AG10803 (cell line): ENCODE measurements around the gene MGMT.

ENCODE experiments used
- DNase-seq: peaks from one replicate; pipeline ENCODE4 v3.0.0; 2010; ENCODE audit warnings: low read depth
- H3K4me3 ChIP-seq: 2 replicates; pipeline ENCODE4 v1.5.1; 2011; ENCODE audit warnings: mild to moderate bottlenecking, low read length, control low read depth
- CTCF ChIP-seq: conservative IDR thresholded peaks from 2 replicates; pipeline ENCODE4 v1.5.1; 2011; ENCODE audit warnings: mild to moderate bottlenecking, low read length, control low read depth, inconsistent platforms

The MGMT gene

GRCh38 chr10:129772468-129773358, 305.7 kb downstream of the MGMT start:
- no peak for DNase-seq
- TF ChIP-seq CTCF, result no peak
- H3K4me3 ChIP-seq, result no peak overlapping the region

- TF ChIP-seq CTCF, result no peak
- H3K4me3 ChIP-seq, result no peak overlapping the region
- no peak for DNase-seq
These were observed 306.4 kb downstream of the MGMT start for GRCh38 chr10:129773359-129773990.

GRCh38 chr10:129774082-129774735, 307.2 kb downstream of the MGMT start:
- TF ChIP-seq CTCF, result no peak
- H3K4me3 ChIP-seq, result no peak overlapping the region
- no peak for DNase-seq

GRCh38 chr10:129774736-129775401, 307.8 kb downstream of the MGMT start:
- TF ChIP-seq CTCF, result no peak
- H3K4me3 ChIP-seq, result no peak overlapping the region
- no peak for DNase-seq

- DNase-seq, result no peak
- no peak overlapping the region for H3K4me3 ChIP-seq
- no peak for TF ChIP-seq CTCF
These were observed 308.6 kb downstream of the MGMT start for GRCh38 chr10:129775681-129776080.

GRCh38 chr10:129777687-129778086, 310.6 kb downstream of the MGMT start:
- no peak for DNase-seq
- TF ChIP-seq CTCF, result no peak
- H3K4me3 ChIP-seq, result no peak overlapping the region
